ENCODE data around the gene PWWP2A. TPM values are rescaled to one million over a fixed set of nuclear protein-coding genes. Genes with fewer than 3 reads are reported as not detected.

PWWP2A gene
- polyA plus RNA-seq, 1 of the 3 experiments (the other 2 are of a cell fraction), result 5.7 TPM

DNA sequence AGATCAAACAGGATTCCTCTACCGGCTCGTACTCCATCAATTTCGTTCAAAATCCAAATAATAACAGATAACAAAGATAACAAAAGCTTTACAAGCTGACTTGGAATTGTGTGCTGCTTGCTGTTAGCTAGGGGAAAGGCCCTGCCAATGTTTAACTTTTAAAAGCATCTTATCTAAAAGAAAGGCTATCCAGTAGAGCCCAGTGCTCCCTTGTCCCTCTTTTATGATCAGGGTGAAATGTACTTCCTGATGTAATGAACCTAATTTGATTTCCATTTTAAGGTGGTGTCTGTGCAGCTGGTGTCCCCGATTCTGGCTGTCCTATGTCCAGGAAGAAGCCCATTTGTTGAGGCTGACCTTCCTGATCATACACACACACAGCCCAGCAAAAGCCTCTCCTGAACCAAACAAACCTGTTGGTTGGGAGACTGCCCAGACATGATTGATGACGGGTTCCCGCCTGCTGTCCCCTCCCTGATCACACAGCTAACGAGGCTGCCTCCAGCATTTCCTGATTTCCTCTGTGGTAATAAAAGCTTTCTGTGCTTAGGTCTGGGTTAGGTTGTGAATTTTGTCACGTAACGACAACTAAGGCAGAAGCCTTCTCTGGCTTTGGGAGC is 54.1 kb downstream of the PWWP2A start:
- Histone ChIP-seq H3K9me2 (no peaks in the 10 kb centered on the region), H3K79me2 (ENCODE audit: insufficient read depth) (no peaks in the 10 kb centered on the region), H3K36me3 (replicated peaks in 1 of 2; ENCODE audit: control insufficient read depth in 1 of 2, insufficient read depth in 2 of 2, low read length in 1 of 2) (peaks cover 26 to 47% of the 10 kb centered on the region in 2 experiments), H3K4me2 (no peak overlapping the region), H3F3A (replicated peaks; ENCODE audit: insufficient read depth) (peaks cover 6% of the 10 kb centered on the region), H4K20me1 (ENCODE audit: insufficient read depth) (no peaks in the 10 kb centered on the region), H3K4me3 (ENCODE audit: low read depth in 2 of 2, low read length in 1 of 2) (no peak overlapping the region), H3K27me3 (ENCODE audit: insufficient read depth) (no peaks in the 10 kb centered on the region), H3K9me3 (no peaks in the 10 kb centered on the region), H3K27ac (ENCODE audit: low read depth in 2 of 2, low read length in 1 of 2) (peak overlapping the region in 1 of 2 experiments; percentile 75; a peak in 2 of 4 replicates), H2AFZ (ENCODE audit: low read depth) (no peak overlapping the region), H3K4me1 (ENCODE audit: control insufficient read depth in 1 of 2, insufficient read depth in 2 of 2, low read depth in 1 of 2, low read length in 1 of 2) (peaks cover 0 to 19% of the 10 kb centered on the region in 2 experiments; a peak in 2 of 4 replicates), H3K9ac (no peak overlapping the region)
- CTCF ChIA-PET, result interaction anchor here (0.9 to 2.7 kb wide), 4 partner anchors 16 to 326 kb away, joined by 4 to 10 read pairs (median 7); no protein-coding TSS in a partner anchor
- POLR2A ChIA-PET, result interaction anchor here (0.6 kb wide), 1 partner anchor 98 kb away, joined by 4 read pairs; no protein-coding TSS in a partner anchor
- DNase-seq, result peak; percentile 23
- no peak for TF ChIP-seq RFX5 (IDR thresholded peaks at IDR 0.05; ENCODE audit: low read length)
- no peak for TF ChIP-seq EZH2phosphoT487 (IDR thresholded peaks at IDR 0.05; ENCODE audit: borderline replicate concordance, low read depth)
- TF ChIP-seq, protein P1, sequence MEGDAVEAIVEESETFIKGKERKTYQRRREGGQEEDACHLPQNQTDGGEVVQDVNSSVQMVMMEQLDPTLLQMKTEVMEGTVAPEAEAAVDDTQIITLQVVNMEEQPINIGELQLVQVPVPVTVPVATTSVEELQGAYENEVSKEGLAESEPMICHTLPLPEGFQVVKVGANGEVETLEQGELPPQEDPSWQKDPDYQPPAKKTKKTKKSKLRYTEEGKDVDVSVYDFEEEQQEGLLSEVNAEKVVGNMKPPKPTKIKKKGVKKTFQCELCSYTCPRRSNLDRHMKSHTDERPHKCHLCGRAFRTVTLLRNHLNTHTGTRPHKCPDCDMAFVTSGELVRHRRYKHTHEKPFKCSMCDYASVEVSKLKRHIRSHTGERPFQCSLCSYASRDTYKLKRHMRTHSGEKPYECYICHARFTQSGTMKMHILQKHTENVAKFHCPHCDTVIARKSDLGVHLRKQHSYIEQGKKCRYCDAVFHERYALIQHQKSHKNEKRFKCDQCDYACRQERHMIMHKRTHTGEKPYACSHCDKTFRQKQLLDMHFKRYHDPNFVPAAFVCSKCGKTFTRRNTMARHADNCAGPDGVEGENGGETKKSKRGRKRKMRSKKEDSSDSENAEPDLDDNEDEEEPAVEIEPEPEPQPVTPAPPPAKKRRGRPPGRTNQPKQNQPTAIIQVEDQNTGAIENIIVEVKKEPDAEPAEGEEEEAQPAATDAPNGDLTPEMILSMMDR (IDR thresholded peaks at IDR 0.05), result no peak
- no peak for TF ChIP-seq TAF1 (IDR thresholded peaks at IDR 0.05; ENCODE audit: borderline replicate concordance, low read depth, low read length)
- no peak for TF ChIP-seq NFIC (IDR thresholded peaks at IDR 0.05; ENCODE audit: borderline replicate concordance)
- 88% methylated on average over 9 of the region's 9 CpGs for WGBS (ENCODE audit: low lambda C conversion rate)

- Histone ChIP-seq H3K4me1 (ENCODE audit: control insufficient read depth in 1 of 2, insufficient read depth in 2 of 2, low read depth in 1 of 2, low read length in 1 of 2) (peaks cover 0 to 19% of the 10 kb centered on the region in 2 experiments; a peak in 2 of 4 replicates), H4K20me1 (ENCODE audit: insufficient read depth) (no peaks in the 10 kb centered on the region), H3K36me3 (replicated peaks in 1 of 2; ENCODE audit: control insufficient read depth in 1 of 2, insufficient read depth in 2 of 2, low read length in 1 of 2) (peaks cover 27 to 53% of the 10 kb centered on the region in 2 experiments), H3K9me2 (no peaks in the 10 kb centered on the region), H3K4me2 (no peak overlapping the region), H3K4me3 (ENCODE audit: low read depth in 2 of 2, low read length in 1 of 2) (no peak overlapping the region), H3K27ac (ENCODE audit: low read depth in 2 of 2, low read length in 1 of 2) (peak overlapping the region in 1 of 2 experiments; percentile 75; a peak in 2 of 4 replicates), H2AFZ (ENCODE audit: low read depth) (no peak overlapping the region), H3K27me3 (ENCODE audit: insufficient read depth) (no peaks in the 10 kb centered on the region), H3K9ac (no peak overlapping the region), H3K9me3 (no peaks in the 10 kb centered on the region), H3F3A (replicated peaks; ENCODE audit: insufficient read depth) (peaks cover 6% of the 10 kb centered on the region), H3K79me2 (ENCODE audit: insufficient read depth) (no peaks in the 10 kb centered on the region)
- CTCF ChIA-PET, result interaction anchor here (0.9 to 2.7 kb wide), 3 partner anchors 42 to 327 kb away, joined by 4 to 10 read pairs (median 6); no protein-coding TSS in a partner anchor
- peak; percentile 30 for DNase-seq
- TF ChIP-seq, protein P2, sequence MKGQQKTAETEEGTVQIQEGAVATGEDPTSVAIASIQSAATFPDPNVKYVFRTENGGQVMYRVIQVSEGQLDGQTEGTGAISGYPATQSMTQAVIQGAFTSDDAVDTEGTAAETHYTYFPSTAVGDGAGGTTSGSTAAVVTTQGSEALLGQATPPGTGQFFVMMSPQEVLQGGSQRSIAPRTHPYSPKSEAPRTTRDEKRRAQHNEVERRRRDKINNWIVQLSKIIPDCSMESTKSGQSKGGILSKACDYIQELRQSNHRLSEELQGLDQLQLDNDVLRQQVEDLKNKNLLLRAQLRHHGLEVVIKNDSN (IDR thresholded peaks at IDR 0.05; ENCODE audit: borderline replicate concordance, low read depth), result no peak
- TF ChIP-seq USF2 (IDR thresholded peaks at IDR 0.05; ENCODE audit: borderline replicate concordance, low read depth, low read length) (no peak), TEAD4 (IDR thresholded peaks at IDR 0.05; ENCODE audit: borderline replicate concordance, insufficient read depth) (no peak), YY1 (IDR thresholded peaks at IDR 0.05; ENCODE audit: low read depth) (no peak), MEF2A (IDR thresholded peaks at IDR 0.05; ENCODE audit: borderline replicate concordance, low read depth) (no peak), JUND (IDR thresholded peaks at IDR 0.05) (no peak), FOXM1 (IDR thresholded peaks at IDR 0.05; ENCODE audit: low read depth) (no peak), EZH2phosphoT487 (IDR thresholded peaks at IDR 0.05; ENCODE audit: borderline replicate concordance, low read depth) (no peak), CHD2 (IDR thresholded peaks at IDR 0.05; ENCODE audit: low read length, partially characterized antibody) (no peak), EP300 (IDR thresholded peaks at IDR 0.05; ENCODE audit: borderline replicate concordance in 1 of 2, low read depth in 1 of 2, low read length in 1 of 2) (no peak), GABPA (IDR thresholded peaks at IDR 0.05; ENCODE audit: low read depth) (no peak)
- TF ChIP-seq, protein P1 (IDR thresholded peaks at IDR 0.05), result no peak
- POLR2A ChIA-PET, result no interaction called here
- 88% methylated on average over 1 of the region's 1 CpG for WGBS (ENCODE audit: low lambda C conversion rate)
These were observed 54.8 kb downstream of the PWWP2A start for GRCh38 chr5:160064417-160064810.
